ENCODE data around the gene SP6. TPM values are rescaled to one million over a fixed set of nuclear protein-coding genes. Genes with fewer than 3 reads are reported as not detected.

SP6 gene
- total and polyA plus RNA-seq, 2 of the 4 experiments (the other 2 are of a cell fraction): under 0.01 to 0.31 TPM

- Histone ChIP-seq H4K8ac (ENCODE audit: low read depth in 2 of 2, low read length in 2 of 2) (no peak overlapping the region), H2BK20ac (ENCODE audit: low read depth, low read length) (no peak overlapping the region), H3K36me3 (ENCODE audit: control insufficient read depth, insufficient read depth, low read length) (no peaks in the 10 kb centered on the region), H2BK5ac (ENCODE audit: low read depth, low read length, poor library complexity, severe bottlenecking) (no peak overlapping the region), H3K27ac (ENCODE audit: insufficient read depth, low read length) (no peak overlapping the region), H4K91ac (ENCODE audit: insufficient read depth, low read depth, low read length) (no peak overlapping the region), H4K5ac (ENCODE audit: low read depth, low read length) (no peak overlapping the region), H2AFZ (replicated peaks; ENCODE audit: low read length, poor library complexity) (no peak overlapping the region), H3K9me3 (ENCODE audit: control insufficient read depth, insufficient read depth, low read length) (no peaks in the 10 kb centered on the region), H3K9ac (ENCODE audit: low read depth, low read length) (no peak overlapping the region), H3K4me3 (ENCODE audit: insufficient read depth, low read depth, low read length) (no peak overlapping the region), H3K79me1 (ENCODE audit: low read depth in 1 of 2, low read length in 2 of 2) (peaks cover 11 to 19% of the 10 kb centered on the region in 2 experiments), H3K4ac (ENCODE audit: low read depth, low read length) (no peak overlapping the region), H3K23ac (ENCODE audit: low read depth, low read length) (no peak overlapping the region), H2BK120ac (ENCODE audit: low read depth, low read length) (no peak overlapping the region), H2BK15ac (ENCODE audit: low read depth, low read length) (no peak overlapping the region), H3K56ac (ENCODE audit: extremely low read depth, insufficient read depth, low read length) (no peak overlapping the region), H3K4me2 (ENCODE audit: low read depth, low read length) (no peak overlapping the region), H3K9me1 (ENCODE audit: insufficient read depth, low read length) (0 out of 2 replicates have a peak, but pooled peaks cover 3% of the 10 kb centered on the region), H3K4me1 (ENCODE audit: control insufficient read depth, insufficient read depth, low read length) (no peaks in the 10 kb centered on the region), H3K27me3 (ENCODE audit: control insufficient read depth, insufficient read depth, low read length) (no peaks in the 10 kb centered on the region), H3K14ac (replicated peaks; ENCODE audit: low read depth, low read length) (no peak overlapping the region), H4K20me1 (ENCODE audit: insufficient read depth, low read length) (no peaks in the 10 kb centered on the region), H3K18ac (ENCODE audit: low read depth, low read length) (no peak overlapping the region), H2AK9ac (replicated peaks; ENCODE audit: low read depth, low read length, poor library complexity) (no peak overlapping the region), H2AK5ac (ENCODE audit: low read depth, low read length) (no peak overlapping the region)
- no peak for ATAC-seq (ENCODE audit: low read depth)
- in situ Hi-C loops (cut with MboI; ENCODE audit: low sequenced_read_pairs) (loop anchor here (5.0 kb wide), 1 partner anchor 49 kb away; the partner anchor contains the start of gene SCRN2), dilution Hi-C loops (cut with HindIII; ENCODE audit: low sequenced_read_pairs, unreplicated experiment) (no loop called here), intact Hi-C loops (cut with micrococcal nuclease) (loop anchor here (2.0 kb wide), 1 partner anchor 193 kb away; no protein-coding TSS in a partner anchor)
- TF ChIP-seq SMC3 (IDR thresholded peaks at IDR 0.05; ENCODE audit: low read depth, low read length) (no peak), RFX5 (IDR thresholded peaks at IDR 0.05; ENCODE audit: low read depth, low read length) (no peak), RAD21 (IDR thresholded peaks at IDR 0.05; ENCODE audit: low read length) (no peak), ELK1 (IDR thresholded peaks at IDR 0.05; ENCODE audit: borderline replicate concordance, low read depth, low read length) (no peak), MAZ (IDR thresholded peaks at IDR 0.05; ENCODE audit: borderline replicate concordance, low read depth, low read length) (no peak), NFE2L2 (IDR thresholded peaks at IDR 0.05; ENCODE audit: low read depth, low read length) (no peak), FOS (IDR thresholded peaks at IDR 0.05; ENCODE audit: low read depth, low read length) (no peak), CEBPB (IDR thresholded peaks at IDR 0.05; ENCODE audit: low read depth, low read length) (no peak), RCOR1 (IDR thresholded peaks at IDR 0.05; ENCODE audit: insufficient replicate concordance, low read length) (no peak), POLR2A (IDR thresholded peaks at IDR 0.05; ENCODE audit: low read depth, low read length) (no peak), CTCF (conservative IDR thresholded peaks at IDR 0.05; ENCODE audit: low read depth, low read length) (no peak), MAFK (IDR thresholded peaks at IDR 0.05; ENCODE audit: low read depth, low read length) (no peak)
- TF ChIP-seq, protein P1, sequence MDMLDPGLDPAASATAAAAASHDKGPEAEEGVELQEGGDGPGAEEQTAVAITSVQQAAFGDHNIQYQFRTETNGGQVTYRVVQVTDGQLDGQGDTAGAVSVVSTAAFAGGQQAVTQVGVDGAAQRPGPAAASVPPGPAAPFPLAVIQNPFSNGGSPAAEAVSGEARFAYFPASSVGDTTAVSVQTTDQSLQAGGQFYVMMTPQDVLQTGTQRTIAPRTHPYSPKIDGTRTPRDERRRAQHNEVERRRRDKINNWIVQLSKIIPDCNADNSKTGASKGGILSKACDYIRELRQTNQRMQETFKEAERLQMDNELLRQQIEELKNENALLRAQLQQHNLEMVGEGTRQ (IDR thresholded peaks at IDR 0.05; ENCODE audit: low read depth, low read length): no peak
- ChIA-PET POLR2A (ENCODE audit: unreplicated experiment) (no interaction called here), CTCF (interaction anchor here (0.6 to 6.6 kb wide), 6 partner anchors 16 to 60 kb away, joined by 3 to 47 read pairs (median 3); partner anchors contain the start of genes LRRC46, MRPL10 and SCRN2)
- no CpG with 5 or more reads among the region's 4 CpGs for WGBS, 2 experiments (ENCODE audit: extremely low coverage in 2 of 2, insufficient read length in 1 of 2)
- no TSS peak for BruUV-seq (replicated peaks)
- no peak for DNase-seq
These were observed 40.7 kb upstream of the SP6 start for GRCh38 chr17:47891545-47892088.
